Activated CD8-positive, alpha-beta memory T cell treated with anti-CD3 and anti-CD28 coated beads, Interleukin-2, amount 50 U/mL, for 24 hours (primary cell): Measurements from ENCODE around the gene SIGLEC8.
"Not testable (repeated sequence)": the region's sequence is repeated elsewhere in the genome, so short reads cannot be mapped to it uniquely, and the experiment has no call there.

Experiments used
- DNase-seq: peaks from one replicate; pipeline ENCODE4 v3.0.0-alpha.2; 2020; ENCODE audit errors: extremely low read depth

SIGLEC8 gene

DNA sequence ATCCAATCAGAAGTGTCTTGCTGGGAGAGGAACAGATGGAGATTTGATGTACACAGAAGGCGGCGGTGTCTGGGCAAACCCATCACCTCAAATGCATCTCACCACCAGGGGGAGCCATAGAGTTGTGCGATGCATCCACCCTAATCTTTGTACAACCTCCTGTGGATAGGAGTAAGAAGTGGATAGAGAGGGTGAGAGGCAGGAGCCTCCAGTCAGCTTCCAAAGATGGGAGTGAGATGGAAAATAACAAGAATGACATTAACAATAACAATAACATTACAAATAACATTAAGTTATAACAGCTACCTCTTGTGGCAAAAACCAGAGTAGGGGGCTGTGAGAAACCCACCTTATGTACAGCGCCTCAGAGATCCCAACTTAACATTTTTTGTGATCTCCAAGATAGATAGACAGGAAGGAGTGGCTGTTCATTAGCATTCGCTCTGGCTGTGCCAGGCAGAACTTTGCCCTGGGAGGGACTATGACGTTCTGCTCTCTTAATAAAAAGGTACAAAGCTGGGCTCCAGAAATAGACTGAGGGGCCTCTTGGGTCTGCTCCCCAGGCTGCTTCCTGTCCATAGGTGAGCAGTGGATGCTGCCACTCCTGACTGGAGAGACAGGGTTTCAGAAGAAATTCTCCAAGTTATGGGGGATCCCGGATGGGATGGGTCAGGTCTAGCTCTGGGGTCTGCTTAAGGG lies 14.9 kb upstream of the SIGLEC8 start:
- peak; percentile 78 for DNase-seq

DNA sequence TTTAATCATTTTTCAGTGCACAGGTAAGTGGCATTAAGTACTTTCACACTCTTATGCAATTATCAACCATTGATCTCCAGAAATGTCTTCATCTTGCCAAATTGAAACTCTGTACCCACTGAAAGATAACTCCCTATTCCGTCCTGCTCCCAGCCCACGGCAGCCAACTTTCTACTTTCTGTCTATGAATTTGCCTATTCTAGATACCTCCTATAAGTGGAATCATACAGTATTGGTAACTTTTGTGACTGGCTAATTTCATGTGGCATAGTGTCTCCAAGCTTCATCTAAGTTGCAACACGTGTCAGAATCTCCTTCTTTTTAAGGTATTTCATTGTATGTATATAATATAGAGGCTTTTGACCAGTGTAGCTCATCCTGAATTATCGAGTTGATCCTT lies 14.4 kb upstream of the SIGLEC8 start:
- no peak for DNase-seq

DNA sequence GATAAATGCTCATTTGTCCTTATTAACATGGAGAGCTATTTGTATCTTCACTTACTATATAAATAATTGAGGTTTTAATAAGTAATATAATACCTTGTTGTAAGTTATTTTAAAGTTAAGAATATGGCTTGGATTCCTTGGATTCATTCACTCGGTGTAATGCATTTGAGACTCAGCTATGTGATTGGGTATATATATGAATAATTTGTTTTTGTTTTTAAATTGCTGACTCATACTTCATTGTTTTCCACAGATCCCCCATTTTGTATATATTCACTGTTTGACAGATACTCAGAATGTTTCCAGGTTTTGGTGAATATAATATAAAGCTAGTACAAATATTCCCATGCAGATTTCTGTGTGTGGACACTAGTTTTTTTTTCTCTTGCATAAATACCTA lies 13.3 kb upstream of the SIGLEC8 start:
- no peak for DNase-seq

DNA sequence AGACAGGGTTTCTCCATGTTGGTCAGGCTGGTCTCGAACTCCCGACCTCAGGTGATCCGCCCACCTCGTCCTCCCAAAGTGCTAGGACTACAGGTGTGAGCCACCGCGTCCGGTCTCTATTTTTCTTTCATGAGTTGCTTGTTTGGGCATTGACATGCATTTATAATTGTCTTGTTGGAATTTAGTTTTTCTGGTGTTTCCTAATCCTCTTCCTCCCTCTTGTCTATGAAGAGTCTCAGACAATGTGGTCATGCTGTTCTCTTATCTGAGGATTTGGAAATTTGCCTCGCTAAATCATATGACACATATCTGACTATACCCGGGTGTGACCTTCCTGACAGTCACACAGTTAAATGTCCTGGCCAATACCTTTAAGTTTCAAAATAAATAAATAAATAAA lies 12.7 kb upstream of the SIGLEC8 start:
- no peak for DNase-seq

DNA sequence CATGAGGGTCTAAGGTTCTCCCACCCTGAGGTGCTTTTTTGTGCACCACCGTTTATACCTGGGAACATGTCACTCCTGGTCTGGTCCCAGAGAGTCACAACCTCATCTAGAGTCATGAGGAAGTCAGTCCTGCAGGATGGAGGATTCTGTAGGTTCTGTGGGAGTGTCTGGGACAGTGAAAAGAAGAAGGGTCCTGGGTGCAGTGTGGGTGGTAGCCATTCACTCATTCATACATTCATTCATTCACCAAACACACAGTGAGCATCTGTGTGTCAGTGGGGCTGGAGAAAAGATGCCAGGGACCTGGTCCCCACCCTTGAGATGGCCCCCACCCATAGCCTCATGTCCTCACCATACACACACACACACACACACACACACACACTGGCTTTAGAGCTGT lies 11.4 kb upstream of the SIGLEC8 start:
- no peak for DNase-seq

DNA sequence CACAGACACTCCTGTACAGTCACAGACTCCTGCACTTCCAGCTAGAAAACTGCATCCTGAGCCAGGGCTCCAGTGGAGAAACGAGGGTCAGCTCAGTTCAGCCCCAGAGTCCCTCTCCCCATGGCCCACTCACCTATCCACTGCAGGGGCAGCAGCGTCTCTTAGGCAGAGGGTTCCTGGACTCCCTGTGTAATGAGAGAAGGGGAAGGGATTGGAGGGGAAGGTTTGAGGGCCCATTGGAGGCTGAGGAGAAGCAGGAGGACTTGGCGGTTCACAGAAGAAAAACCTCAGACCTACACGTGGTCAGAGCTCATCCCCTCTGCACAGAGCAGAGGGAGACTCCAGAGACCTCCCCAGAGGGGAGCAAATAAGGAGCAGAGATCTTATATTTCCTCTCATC lies 10.9 kb upstream of the SIGLEC8 start:
- no peak for DNase-seq

DNA sequence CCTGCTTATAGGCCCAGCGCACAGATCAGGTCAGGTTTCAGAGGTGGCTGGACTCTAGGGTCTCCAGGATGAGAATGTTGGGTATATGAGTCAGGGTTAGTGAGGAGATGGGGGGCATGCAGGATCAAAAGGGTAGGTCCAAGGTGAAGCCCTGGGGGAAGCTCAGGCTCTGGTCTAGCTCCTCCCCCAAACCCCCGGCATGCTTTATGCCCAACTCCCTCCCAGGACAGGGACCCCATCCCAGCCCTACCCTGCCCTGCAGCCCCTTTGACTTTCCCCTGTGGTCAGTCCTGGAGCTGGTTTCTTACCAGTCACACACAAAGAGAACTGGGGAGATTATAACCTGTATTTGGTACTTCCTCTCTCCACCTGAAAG lies 10.3 kb upstream of the SIGLEC8 start:
- no peak for DNase-seq

DNA sequence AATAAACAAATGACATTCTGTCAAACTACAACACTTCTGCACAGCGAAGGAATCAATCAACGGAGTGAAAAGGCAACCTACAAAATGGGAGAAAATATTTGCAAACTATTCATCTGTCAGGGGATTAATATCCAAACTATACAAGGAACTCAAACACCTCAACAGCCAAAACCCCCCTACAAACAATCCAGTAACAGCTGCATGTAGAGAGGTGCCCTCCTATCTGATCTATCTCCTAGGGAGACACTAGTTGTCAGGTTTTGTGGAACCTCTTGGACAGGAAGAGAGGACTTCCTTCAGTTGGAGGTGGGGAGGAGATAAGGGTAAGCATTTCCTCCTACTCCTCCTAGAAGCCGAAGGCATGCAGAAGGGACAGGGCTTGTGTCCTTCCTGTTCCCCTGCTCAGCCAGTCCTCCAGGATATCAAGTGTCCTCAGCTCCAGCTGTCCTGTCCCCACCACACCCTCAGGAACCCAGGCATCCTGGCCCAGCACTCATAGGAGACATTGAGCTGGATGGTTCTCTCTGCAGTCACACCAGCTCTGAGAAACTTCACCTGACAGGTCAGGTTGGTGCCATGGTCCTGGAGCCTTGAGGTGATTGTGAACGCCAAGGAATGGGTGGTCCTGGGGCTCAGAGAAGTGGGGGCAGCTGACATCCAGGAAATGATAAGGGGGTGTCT lies 9.8 kb upstream of the SIGLEC8 start:
- DNase-seq: no peak

DNA sequence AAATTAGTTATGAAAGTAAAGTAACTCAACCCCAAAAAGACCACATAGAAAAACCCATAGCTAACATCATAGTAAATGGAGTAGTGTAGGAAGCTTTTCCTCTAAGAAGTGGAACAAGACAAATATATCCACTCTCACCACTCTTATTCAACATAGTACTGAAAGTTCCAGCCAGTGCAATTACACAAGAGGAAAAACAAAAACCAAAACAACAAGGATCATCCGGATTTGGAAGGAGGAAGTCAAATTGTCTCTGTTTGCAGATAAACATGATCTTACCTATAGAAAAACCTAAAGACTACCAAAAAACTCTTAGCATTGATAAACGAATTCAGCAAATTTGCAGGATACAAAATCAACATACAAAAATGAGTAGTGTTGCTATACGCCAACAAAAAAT lies 8.5 kb upstream of the SIGLEC8 start:
- no peak for DNase-seq

DNA sequence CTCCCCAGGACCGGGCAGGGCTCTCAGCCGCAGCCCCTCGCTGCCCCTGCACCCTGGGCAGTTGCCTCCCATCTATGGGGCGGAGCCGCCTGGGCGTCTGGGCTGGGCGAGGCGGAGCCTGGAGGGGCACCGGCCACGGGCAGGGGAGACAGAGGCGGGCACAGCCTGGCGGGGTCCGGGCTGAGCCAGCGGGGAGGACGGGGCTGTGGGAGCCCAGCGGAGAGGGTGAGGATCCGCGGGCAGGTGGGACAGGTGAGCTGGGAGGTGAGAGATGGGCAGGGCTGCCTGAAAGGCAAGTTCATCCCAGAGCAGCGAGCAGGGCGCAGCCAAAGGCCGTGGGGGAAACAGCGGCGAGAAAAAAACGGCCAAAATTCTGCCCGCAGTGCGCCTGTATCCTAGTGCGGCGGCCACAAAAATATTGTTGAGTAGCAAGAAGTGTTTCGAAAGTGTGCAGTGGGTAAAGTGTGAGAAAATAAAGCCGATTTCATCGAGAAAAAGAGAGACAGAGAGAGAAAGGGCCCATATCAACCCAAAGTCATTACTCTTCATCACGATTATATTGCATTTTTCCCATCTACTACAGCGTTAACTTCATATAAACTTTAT lies 5.8 kb upstream of the SIGLEC8 start:
- not testable (repeated sequence) for DNase-seq

DNA sequence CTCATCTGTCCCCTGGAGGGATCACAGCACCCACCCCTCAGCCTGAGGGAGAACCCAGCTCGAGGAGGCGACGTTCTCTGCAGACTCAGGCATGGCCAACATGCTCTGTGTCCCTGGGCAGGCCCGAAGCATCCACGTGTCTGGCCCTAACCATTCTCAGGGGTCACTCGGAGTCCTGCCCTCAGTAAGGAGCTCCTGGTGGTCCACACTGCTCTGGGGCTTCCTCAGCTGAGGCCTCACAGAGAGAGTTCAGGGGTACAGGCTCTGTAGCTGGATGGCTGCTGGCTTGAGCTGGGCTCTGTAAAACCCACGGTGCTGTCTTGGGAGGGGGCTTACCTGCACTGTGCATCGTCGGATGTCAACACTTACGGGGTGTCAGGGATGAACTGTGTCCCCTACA lies 4.4 kb upstream of the SIGLEC8 start:
- no peak for DNase-seq

DNA sequence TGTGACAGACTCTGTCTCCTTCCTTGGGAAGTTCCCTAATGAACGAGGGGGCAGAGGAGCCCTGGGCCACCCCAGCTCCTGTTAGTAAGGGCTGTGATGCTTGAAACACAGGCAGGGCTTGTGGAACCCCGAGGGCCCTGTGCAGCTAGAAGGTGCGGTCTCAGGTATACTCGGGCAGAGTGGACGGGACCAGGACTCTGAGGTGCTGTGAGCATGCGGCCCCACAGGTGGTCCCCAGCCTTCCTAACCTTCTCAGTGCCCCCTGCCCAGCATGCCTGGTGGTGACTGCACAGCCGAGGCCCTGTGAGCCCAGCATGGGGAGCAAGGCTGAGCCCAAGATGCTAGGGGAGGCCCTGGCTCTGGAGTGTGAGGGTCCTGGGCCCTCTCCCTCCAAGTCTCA lies 4.0 kb upstream of the SIGLEC8 start:
- no peak for DNase-seq

DNA sequence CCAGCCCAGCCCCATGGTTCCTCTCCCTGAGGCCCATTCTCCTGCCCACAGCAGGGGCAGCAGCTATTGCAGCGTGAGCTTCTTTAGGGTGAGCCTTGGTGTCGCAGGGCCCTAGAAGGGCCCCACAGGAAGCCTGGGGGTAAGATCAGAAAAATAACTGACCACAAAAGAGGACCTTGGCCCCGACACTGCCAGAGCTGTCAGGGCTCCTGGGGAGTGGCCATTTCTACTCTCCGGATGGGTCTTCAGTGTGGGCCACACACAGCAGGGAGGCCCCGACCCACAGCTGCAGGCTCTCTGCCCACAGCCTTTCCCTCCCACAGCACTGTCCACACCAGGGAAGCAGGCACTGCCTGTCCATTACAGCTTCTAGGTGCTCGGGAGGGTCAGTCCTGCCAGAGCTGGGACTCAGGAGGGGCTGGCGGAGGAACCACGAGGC lies 3.5 kb upstream of the SIGLEC8 start:
- no peak for DNase-seq

DNA sequence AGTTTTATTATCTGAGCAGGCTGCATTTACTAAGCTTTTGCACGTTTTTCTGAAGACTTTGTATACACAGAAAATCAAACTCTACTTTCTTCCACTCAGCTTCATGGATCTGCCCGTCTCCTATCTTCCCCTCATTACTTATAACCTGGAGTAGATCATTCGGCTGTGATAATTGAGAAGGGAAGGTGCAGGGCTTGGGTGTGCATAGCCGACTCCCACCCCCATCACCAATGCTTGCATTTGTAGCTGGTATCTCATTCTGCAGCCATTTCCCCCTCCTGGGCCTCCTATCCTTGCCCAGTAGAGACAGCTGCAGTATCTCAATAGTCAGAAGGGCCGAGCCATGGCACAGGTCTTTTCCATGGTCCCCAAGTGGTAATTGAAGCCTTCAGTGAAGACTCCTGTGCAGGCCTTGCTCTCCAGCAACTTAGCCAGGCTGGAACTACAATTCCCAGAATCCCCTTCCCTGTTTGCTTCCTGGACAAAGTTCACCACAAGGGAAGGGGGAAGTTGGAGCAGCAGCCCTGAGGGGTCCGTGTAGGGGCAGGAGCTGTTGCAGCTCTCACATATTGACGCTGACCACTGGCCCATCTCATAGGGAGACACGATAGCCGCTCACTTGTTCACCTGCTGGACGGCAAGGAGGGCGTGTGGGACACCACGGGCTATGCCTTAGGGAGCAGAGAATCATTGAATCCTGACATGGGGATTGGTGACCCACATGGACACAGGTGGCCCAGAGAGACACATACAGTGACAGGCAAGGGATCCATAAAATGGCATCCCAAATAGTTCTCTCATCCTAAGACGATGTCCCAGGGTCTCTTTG lies 2.1 kb upstream of the SIGLEC8 start:
- DNase-seq: no peak

DNA sequence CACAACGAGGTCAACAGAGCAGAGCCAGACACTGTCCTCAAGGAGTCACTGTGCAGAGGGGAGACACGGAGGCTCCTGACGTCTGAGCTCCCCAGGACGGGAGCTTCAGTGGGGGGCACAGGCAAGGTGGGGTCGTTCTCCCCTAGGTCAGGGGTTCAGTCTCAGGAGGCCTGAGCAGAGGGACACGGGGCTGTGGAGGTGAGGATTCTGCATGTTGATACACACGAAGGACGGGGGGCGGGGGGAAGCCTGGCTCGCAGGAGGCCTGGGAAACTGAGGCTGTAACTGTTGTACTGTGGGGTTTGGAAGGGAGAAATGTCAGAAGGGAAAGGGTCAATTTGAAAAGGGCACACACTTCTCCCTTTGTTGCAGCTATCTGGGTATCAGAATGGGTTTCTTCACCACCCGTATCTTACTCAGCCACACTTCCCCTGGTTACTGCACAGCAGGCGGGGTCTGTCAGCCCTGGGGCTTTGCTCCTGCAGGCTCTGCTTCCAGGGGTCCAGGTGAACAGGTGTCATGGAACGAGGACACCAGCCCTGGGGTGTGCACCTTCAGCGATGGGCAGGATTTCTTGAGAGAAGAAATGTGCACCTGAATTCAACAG lies 748 bp upstream of the SIGLEC8 start:
- no peak for DNase-seq

DNA sequence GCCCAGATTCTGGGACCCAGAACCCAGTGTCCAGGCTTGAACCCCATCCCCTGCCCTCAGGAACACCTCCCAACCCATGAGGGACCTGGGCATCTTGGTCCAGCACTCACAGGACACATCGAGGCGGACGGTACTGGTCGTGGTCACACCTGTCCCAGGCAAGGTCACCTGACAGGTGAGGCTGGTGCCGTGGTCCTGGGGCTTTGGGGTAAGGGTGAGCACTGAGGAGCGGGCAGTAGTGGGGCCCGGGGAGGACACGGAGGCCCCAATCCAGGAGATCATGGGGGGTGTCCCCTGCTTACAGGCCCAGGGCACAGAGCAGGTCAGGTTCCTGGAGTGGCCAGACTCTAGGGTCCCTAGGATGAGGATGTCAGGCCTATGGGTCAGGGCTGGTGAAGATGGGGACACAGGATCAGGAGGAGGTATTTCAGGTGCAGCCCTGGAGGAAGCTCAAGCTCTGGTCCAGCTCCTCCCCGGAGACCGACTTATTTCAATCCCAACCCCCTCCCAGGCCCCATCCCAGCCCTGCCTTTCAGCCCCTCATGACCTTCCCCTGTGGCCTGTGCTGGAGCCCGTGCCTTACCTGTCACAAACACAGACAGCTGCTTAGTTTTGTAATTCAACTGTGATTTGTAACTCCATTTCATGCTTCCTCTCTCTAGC lies 772 bp downstream of the SIGLEC8 start:
- DNase-seq: no peak

DNA sequence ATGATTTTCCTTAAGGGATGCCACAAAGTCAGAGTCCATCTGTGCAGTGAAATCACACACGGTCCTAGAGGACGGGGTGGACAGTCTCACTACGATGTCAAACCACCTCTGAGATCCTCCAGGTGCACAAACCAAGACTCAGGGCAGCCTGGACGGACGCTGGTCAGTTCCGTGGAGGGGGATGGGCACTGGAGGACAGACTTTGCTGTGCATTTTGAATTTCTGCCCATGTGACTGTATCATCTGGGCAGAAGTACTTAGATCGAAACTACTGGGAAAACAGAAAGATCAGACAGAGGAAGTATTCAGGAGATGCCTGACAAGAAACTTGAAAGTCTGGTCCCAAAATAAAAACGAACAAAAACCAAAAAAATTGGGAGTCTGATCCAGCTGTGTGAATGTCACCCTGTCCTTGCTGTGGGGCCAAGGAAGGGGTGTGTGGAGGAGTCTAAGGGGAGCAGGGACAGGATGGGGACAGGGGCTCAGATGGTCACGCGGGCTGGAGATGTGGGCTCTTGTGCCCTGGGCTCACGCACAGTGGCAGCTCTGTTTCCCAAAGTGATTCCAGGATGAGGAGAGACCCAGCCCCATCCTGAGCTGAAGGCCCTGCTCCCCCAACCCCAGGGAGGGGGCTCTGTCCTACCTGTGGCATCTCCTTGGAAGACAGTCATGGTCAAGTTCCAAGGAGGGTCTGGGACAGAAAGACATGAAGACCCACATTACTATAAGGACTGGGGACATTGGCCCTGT lies 1.5 kb downstream of the SIGLEC8 start:
- DNase-seq: no peak

DNA sequence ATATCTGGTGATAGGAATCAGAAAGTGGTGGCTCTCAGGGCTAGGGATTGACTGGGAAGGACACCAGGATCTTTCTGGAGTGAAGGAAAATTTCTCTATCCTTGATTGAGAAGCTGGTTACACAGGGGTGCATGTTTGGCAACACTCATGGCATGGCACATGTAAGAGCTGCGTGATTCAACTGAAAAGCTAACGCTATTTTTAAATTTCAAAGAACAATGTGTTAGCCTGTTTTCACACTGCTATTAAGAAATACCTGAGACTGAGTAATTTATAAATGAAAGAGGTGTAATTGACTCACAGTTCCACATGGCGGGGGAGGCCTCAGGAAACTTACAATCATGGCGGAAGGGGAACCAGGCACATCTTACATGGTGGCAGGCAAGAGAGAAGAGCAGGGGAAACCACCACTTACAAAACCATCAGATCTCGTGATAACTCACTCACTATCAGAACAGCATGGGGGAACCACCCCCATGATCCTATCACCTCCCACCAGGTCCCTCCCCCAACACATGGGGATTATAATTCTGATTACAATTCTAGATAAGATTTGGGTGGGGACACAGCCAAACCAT lies 7.4 kb downstream of the SIGLEC8 start:
- peak; percentile 37 for DNase-seq

DNA sequence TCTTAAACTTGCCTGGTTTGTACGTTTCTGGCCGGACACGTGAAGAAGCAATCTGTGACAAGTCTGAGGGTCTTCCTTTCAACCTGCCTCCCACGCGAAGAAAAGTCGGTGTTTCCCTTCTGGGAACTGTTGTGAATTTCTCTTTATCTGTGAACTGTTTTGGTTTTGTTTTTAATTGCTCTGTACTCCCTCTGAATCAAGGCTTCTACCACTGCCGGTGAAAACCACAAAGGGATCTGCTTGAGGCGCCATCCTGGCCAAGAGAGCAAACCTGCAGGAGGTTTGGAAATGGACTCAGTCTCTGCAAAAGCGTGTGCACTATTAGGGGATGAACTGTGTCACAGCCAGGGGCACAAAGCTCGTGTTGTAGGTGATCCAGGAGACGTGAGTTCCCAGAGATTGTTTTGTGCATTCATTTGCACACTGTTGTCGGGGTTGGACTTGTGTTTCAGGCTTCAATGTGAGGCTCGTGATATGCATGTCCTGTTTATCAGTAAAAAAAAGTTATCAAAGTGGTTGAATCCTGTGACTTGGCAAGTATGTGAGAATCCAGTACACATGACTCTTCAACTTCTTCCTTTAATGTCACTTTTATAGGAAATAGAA lies 9.7 kb downstream of the SIGLEC8 start:
- DNase-seq: peak; percentile 31

DNA sequence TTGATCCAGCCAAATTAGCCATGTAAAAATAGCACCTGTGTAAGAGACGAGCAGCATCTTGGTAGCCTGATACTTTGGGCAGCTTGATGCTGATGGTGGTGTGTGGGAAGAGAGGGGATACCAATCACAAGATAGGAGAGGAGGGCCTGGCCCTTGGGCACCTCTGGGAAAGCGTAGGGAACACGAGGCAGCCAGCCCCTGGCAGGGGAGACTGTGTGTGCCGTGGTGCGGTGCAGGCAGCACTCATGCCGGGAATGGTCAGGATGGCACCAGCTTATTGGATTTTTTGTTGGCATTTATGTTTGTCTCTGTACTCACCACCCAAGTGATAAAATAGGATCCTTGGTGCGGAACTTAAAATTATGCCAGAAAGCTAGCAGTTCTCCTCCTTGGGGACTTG lies 10.2 kb downstream of the SIGLEC8 start:
- no peak for DNase-seq
